Ishikawa (cell line): ENCODE results near the gene RNPEP.

Experiments
- CEBPB ChIP-seq: IDR thresholded peaks from 2 replicates; pipeline ENCODE4 v1.6.1; 2012
- EGR1 ChIP-seq: IDR thresholded peaks from 2 replicates; pipeline ENCODE4 v1.6.1; 2012
- EP300 ChIP-seq: IDR thresholded peaks from 2 replicates; pipeline ENCODE4 v1.6.1; 2012; ENCODE audit warnings: borderline replicate concordance
- FOXM1 ChIP-seq: IDR thresholded peaks from 2 replicates; pipeline ENCODE4 v1.6.1; 2012; ENCODE audit warnings: low read depth, borderline replicate concordance
- MAX ChIP-seq: IDR thresholded peaks from 2 replicates; pipeline ENCODE4 v1.6.1; 2012
- NFIC ChIP-seq: IDR thresholded peaks from 2 replicates; pipeline ENCODE4 v1.6.1; 2012
- RAD21 ChIP-seq: IDR thresholded peaks from 2 replicates; pipeline ENCODE4 v1.6.1; 2012; ENCODE audit warnings: low read depth
- REST ChIP-seq: IDR thresholded peaks from 2 replicates; pipeline ENCODE4 v1.6.1; 2012; ENCODE audit warnings: low read depth, mild to moderate bottlenecking
- TAF1 ChIP-seq: IDR thresholded peaks from 2 replicates; pipeline ENCODE4 v1.6.1; 2012; ENCODE audit warnings: low read depth, mild to moderate bottlenecking
- TCF12 ChIP-seq: IDR thresholded peaks from 2 replicates; pipeline ENCODE4 v1.6.1; 2012; ENCODE audit warnings: low read depth
- ZBTB7A ChIP-seq: IDR thresholded peaks from 2 replicates; pipeline ENCODE4 v1.6.1; 2012; ENCODE audit warnings: low read depth

GRCh38 chr1:202034149-202034682, 51.8 kb downstream of the RNPEP start:
- TF ChIP-seq TCF12 (no peak), EGR1 (no peak), TAF1 (no peak), EP300 (no peak), CEBPB (no peak), FOXM1 (no peak), NFIC (no peak), ZBTB7A (no peak), RAD21 (no peak), MAX (no peak), REST (no peak)
